ENCODE data around the gene EHD1. TPM values are rescaled to one million over a fixed set of nuclear protein-coding genes. Genes with fewer than 3 reads are reported as not detected.
"Not testable (repeated sequence)": the region's sequence is repeated elsewhere in the genome, so short reads cannot be mapped to it uniquely, and the experiment has no call there.

Gene EHD1
- total and polyA plus RNA-seq, 9 donors, result 46.1 to 117 (median 87.0) TPM

GRCh38 chr11:64829536-64830251 is 48.7 kb downstream of the EHD1 start:
- Histone ChIP-seq H3K9me3 (replicated peaks; ENCODE audit: control insufficient read depth, low read depth, low read length) (no peaks in the 10 kb centered on the region), H3K4me3 (ENCODE audit: low read length) (no peak overlapping the region), H3K27ac (ENCODE audit: low read length) (no peak overlapping the region), H3K36me3 (ENCODE audit: control insufficient read depth, insufficient read depth, low read length) (no peaks in the 10 kb centered on the region), H3K27me3 (ENCODE audit: control insufficient read depth, insufficient read depth, low read length) (no peaks in the 10 kb centered on the region), H3K4me1 (ENCODE audit: control insufficient read depth, insufficient read depth, low read length) (peaks cover 5% of the 10 kb centered on the region)
- WGBS (ENCODE audit: insufficient coverage), result 85% methylated on average over 36 of the region's 43 CpGs
- DNase-seq, result no peak

DNA sequence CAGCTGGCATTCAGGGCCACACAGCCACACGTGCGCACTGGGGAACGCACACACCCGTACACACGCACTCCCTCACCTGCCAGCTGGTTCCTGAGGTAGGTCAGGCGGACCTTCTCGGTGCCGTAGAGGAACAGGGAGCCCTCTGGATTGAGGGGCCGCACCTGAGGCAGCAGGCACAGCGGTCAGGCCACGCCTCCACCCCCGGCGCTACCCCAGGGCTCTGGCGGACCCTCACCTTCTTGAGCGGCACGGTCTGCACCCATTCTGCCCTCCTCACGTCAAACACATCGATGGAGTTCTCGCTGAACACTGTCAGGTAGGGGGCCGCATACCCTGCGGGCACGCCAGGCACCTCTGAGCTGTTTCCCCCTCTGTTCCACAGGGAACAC is 51.0 kb downstream of the EHD1 start:
- Histone ChIP-seq H3K27me3 (ENCODE audit: control insufficient read depth, insufficient read depth, low read length) (no peaks in the 10 kb centered on the region), H3K36me3 (ENCODE audit: control insufficient read depth, insufficient read depth, low read length) (no peaks in the 10 kb centered on the region), H3K9me3 (replicated peaks; ENCODE audit: control insufficient read depth, low read depth, low read length) (no peaks in the 10 kb centered on the region), H3K4me3 (ENCODE audit: low read length) (no peak overlapping the region), H3K4me1 (ENCODE audit: control insufficient read depth, insufficient read depth, low read length) (peaks cover 5% of the 10 kb centered on the region), H3K27ac (ENCODE audit: low read length) (no peak overlapping the region)
- DNase-seq, result no peak
- 86% methylated on average over 17 of the region's 22 CpGs for WGBS (ENCODE audit: insufficient coverage)

- 80% methylated on average over 46 of the region's 52 CpGs for WGBS (ENCODE audit: insufficient coverage)
- Histone ChIP-seq H3K9me3 (replicated peaks; ENCODE audit: control insufficient read depth, low read depth, low read length) (no peaks in the 10 kb centered on the region), H3K4me3 (ENCODE audit: low read length) (no peak overlapping the region), H3K27me3 (ENCODE audit: control insufficient read depth, insufficient read depth, low read length) (no peaks in the 10 kb centered on the region), H3K36me3 (ENCODE audit: control insufficient read depth, insufficient read depth, low read length) (no peaks in the 10 kb centered on the region), H3K4me1 (ENCODE audit: control insufficient read depth, insufficient read depth, low read length) (peaks cover 5% of the 10 kb centered on the region), H3K27ac (ENCODE audit: low read length) (no peak overlapping the region)
- DNase-seq, result no peak
These were observed 51.6 kb downstream of the EHD1 start for GRCh38 chr11:64826578-64827450.

- 79% methylated on average over 6 of the region's 7 CpGs for WGBS (ENCODE audit: insufficient coverage)
- Histone ChIP-seq H3K4me3 (ENCODE audit: low read length) (no peak overlapping the region), H3K27me3 (ENCODE audit: control insufficient read depth, insufficient read depth, low read length) (no peaks in the 10 kb centered on the region), H3K36me3 (ENCODE audit: control insufficient read depth, insufficient read depth, low read length) (no peaks in the 10 kb centered on the region), H3K27ac (ENCODE audit: low read length) (no peak overlapping the region), H3K9me3 (replicated peaks; ENCODE audit: control insufficient read depth, low read depth, low read length) (no peaks in the 10 kb centered on the region), H3K4me1 (ENCODE audit: control insufficient read depth, insufficient read depth, low read length) (peaks cover 5% of the 10 kb centered on the region)
- DNase-seq, result no peak
These were observed 52.4 kb downstream of the EHD1 start for GRCh38 chr11:64826062-64826461.

DNA sequence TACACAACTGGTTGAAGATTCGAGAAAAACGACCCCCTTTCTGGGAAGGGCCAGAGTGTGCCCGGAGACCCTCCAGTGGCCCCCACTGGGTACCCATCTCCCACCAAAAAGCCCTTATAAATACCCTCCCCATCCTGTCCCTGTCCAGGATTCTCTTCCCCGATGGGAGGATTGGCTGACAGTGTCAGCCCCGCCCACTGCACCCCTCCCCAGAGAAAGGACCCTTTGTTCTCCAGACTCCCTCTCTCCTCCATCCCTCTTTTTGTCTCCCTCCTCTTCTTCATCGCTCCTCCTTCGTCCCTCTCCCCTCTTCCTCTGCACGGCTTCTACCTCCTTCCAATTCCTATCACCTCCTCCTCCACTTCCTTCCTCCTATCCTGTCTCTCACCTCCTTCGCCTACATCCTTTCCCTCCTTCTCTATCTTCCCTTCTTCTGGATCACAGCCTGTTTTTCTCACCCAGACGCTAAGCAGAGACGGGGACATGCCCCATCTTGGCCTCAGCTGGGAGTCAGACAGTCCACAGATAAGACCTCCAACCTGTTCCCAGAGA is 54.8 kb downstream of the EHD1 start:
- 43% methylated on average over 8 of the region's 11 CpGs for WGBS (ENCODE audit: insufficient coverage)
- no peak for DNase-seq
- H3K27me3 ChIP-seq (ENCODE audit: control insufficient read depth, insufficient read depth, low read length), result no peaks in the 10 kb centered on the region
- no peaks in the 10 kb centered on the region for H3K36me3 ChIP-seq (ENCODE audit: control insufficient read depth, insufficient read depth, low read length)
- peaks cover 5% of the 10 kb centered on the region for H3K4me1 ChIP-seq (ENCODE audit: control insufficient read depth, insufficient read depth, low read length)
- H3K4me3 ChIP-seq (ENCODE audit: low read length), result no peak overlapping the region
- no peaks in the 10 kb centered on the region for H3K9me3 ChIP-seq (replicated peaks; ENCODE audit: control insufficient read depth, low read depth, low read length)
- H3K27ac ChIP-seq (ENCODE audit: low read length), result no peak overlapping the region

GRCh38 chr11:64817476-64817875 is 60.9 kb downstream of the EHD1 start:
- H3K27me3 ChIP-seq (ENCODE audit: control insufficient read depth, insufficient read depth, low read length), result no peaks in the 10 kb centered on the region
- H3K9me3 ChIP-seq (replicated peaks; ENCODE audit: control insufficient read depth, low read depth, low read length), result no peaks in the 10 kb centered on the region
- no peak overlapping the region for H3K4me3 ChIP-seq (ENCODE audit: low read length)
- H3K4me1 ChIP-seq (ENCODE audit: control insufficient read depth, insufficient read depth, low read length), result no peaks in the 10 kb centered on the region
- H3K27ac ChIP-seq (ENCODE audit: low read length), result no peak overlapping the region
- H3K36me3 ChIP-seq (ENCODE audit: control insufficient read depth, insufficient read depth, low read length), result no peaks in the 10 kb centered on the region
- DNase-seq, result no peak
- 81% methylated on average over 3 of the region's 3 CpGs for WGBS (ENCODE audit: insufficient coverage)

GRCh38 chr11:64815433-64815832 is 63.0 kb downstream of the EHD1 start:
- not testable (repeated sequence) for H3K4me3 ChIP-seq (ENCODE audit: low read length); H3K27me3 ChIP-seq (ENCODE audit: control insufficient read depth, insufficient read depth, low read length); DNase-seq; H3K27ac ChIP-seq (ENCODE audit: low read length); H3K9me3 ChIP-seq (replicated peaks; ENCODE audit: control insufficient read depth, low read depth, low read length); H3K36me3 ChIP-seq (ENCODE audit: control insufficient read depth, insufficient read depth, low read length); H3K4me1 ChIP-seq (ENCODE audit: control insufficient read depth, insufficient read depth, low read length)
- 91% methylated on average over 5 of the region's 5 CpGs for WGBS (ENCODE audit: insufficient coverage)

DNA sequence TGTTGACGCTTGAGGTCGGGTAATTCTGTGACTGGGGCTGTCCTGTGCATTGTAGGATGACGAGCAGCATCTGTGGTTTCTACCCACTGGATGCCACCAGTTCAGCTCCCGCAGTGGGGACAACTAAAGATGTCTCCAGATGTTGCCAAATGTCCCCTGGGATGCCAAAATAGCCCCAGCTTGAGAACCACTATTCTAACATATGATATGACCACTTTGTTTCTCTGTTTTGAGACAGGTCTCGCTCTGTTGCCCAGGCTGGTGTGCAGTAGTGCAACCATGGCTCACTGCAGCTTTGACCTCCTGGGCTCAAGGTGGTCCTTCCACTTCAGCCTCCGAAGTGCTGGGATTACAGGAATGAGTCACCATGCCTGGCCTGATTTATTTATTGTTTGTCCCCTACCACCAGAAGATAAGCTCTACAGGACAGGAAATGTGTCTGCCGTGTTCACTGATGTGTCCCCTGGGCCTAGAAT is 63.7 kb downstream of the EHD1 start:
- Histone ChIP-seq H3K36me3 (ENCODE audit: control insufficient read depth, insufficient read depth, low read length) (no peaks in the 10 kb centered on the region), H3K4me3 (ENCODE audit: low read length) (no peak overlapping the region), H3K27me3 (ENCODE audit: control insufficient read depth, insufficient read depth, low read length) (no peaks in the 10 kb centered on the region), H3K9me3 (replicated peaks; ENCODE audit: control insufficient read depth, low read depth, low read length) (no peaks in the 10 kb centered on the region), H3K4me1 (ENCODE audit: control insufficient read depth, insufficient read depth, low read length) (peaks cover under 1% of the 10 kb centered on the region), H3K27ac (ENCODE audit: low read length) (no peak overlapping the region)
- DNase-seq, result no peak
- WGBS (ENCODE audit: insufficient coverage), result 37% methylated on average over 5 of the region's 7 CpGs

DNA sequence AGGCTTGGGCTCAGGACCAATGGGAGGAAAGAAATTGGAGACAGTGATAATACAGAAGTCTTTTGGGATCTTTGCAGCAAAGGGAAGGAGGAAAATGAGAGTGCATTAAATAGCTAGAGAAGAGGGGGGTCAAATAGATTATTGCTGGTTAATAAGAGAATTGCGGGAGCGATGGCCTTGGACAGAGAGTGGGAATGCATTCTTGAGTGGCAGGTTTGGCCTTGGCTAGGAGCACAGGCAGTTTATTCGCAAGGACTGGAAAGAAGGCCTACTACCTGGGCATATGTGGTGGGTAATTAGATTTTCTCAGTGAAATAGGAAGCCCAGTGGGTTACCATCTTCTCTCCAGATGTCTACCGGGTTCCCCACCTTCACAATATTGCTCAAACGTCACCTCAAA is 64.6 kb downstream of the EHD1 start:
- no peaks in the 10 kb centered on the region for H3K27me3 ChIP-seq (ENCODE audit: control insufficient read depth, insufficient read depth, low read length)
- WGBS (ENCODE audit: insufficient coverage), result 77% methylated on average over 4 of the region's 5 CpGs
- H3K4me3 ChIP-seq (ENCODE audit: low read length), result no peak overlapping the region
- peaks cover 9% of the 10 kb centered on the region for H3K4me1 ChIP-seq (ENCODE audit: control insufficient read depth, insufficient read depth, low read length)
- DNase-seq, result no peak
- H3K36me3 ChIP-seq (ENCODE audit: control insufficient read depth, insufficient read depth, low read length), result no peaks in the 10 kb centered on the region
- no peak overlapping the region for H3K27ac ChIP-seq (ENCODE audit: low read length)
- no peaks in the 10 kb centered on the region for H3K9me3 ChIP-seq (replicated peaks; ENCODE audit: control insufficient read depth, low read depth, low read length)

GRCh38 chr11:64810891-64811272 is 67.5 kb downstream of the EHD1 start:
- Histone ChIP-seq H3K4me3 (ENCODE audit: low read length) (peak overlapping the region; percentile 98), H3K27me3 (ENCODE audit: control insufficient read depth, insufficient read depth, low read length) (no peaks in the 10 kb centered on the region), H3K27ac (ENCODE audit: low read length) (no peak overlapping the region), H3K36me3 (ENCODE audit: control insufficient read depth, insufficient read depth, low read length) (peaks cover 25% of the 10 kb centered on the region), H3K9me3 (replicated peaks; ENCODE audit: control insufficient read depth, low read depth, low read length) (no peaks in the 10 kb centered on the region), H3K4me1 (ENCODE audit: control insufficient read depth, insufficient read depth, low read length) (peaks cover 9% of the 10 kb centered on the region)
- DNase-seq, result no peak
- WGBS (ENCODE audit: insufficient coverage), result no CpG with 5 or more reads among the region's 17 CpGs

All from muscle of leg (tissue), 11 donors.